ENCODE data around the gene ACADL.

ACADL gene

DNA sequence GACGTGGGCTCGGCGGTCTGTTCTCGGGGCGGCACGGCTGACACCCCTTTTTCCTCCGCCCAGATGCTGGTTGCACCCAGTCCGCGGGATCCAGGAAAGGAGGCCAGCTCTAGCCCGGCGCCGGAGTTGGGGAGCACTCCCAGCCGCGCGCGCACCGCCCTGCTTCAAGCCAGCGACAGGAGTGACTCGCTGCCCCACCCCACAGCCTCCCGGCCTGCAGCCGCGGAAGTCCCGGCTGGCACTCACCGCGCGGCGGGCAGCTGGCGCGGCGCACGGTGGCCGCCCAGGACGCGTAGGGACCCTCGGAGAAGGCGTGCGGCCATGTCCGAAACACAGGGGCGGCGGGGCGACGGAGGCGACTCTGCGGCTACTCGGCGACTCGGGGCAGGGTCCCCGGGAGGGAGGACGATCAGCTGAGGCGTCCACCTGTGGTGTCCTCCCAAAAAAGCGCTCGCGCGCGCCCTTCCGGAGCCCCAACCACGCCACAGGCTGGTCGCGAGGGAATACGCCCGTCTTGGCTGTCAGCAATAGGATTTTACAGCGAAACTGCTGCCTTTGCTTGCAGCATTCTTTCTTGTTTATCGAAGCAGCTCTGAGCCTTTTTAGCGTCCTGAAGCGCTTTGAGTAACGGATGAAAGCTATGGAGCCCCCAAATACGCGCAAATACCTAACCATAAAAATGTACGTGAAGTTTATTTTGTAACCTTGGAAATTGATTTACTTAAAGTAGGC is at the start of gene ACADL:
TSS of gene ACADL (minus strand) at position 507 of the 732 bp plus-strand sequence. CDS start at position 323, 184 bp downstream.
- no peak for DNase-seq (ENCODE audit: low spot score)

DNA sequence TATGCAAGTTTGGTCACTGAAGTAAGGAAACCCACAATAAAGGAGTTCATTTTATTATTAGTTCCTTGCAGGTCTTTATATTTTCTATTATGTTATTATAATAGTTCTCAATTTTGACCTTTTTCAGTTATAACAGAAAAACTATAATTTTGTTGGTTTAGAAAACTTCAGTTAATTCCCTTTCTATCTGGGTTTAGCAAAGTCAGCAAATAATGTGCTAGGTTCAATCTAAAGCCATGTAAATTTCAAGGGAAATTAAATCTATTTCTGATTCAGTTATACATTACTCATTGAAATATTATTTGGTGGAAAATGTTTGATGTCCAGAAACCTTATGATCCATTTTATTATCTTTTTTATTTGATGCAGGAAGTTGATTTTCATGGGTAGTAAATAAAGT is 46.1 kb upstream of the ACADL start:
- DNase-seq (ENCODE audit: low spot score) = no peak

DNA sequence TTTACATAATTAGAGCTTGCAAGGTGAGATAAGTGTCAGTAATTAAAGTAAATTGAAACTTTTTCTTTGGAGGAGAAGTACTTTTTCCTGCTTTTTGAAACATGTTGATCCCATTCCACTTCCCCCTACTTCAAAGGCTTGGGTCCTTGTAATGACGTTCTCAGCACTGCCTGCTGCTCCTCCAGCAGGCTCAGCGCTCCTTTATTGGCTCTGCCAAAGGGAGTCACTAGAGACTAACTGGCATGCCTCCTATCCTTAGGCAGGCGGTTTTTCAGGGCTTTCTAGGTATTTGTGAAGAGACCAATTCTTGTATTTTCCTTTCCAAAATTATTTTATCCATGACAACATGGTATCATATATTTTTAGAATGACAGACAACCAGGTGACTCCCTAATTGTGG is 43.9 kb upstream of the ACADL start:
- no peak for DNase-seq (ENCODE audit: low spot score)

GRCh38 chr2:210268281-210268680 is 43.0 kb upstream of the ACADL start:
- DNase-seq (ENCODE audit: low spot score) = no peak

- no peak for DNase-seq (ENCODE audit: low spot score)
Observed at GRCh38 chr2:210267698-210268097, 42.5 kb upstream of the ACADL start.

GRCh38 chr2:210264282-210264681 is 39.0 kb upstream of the ACADL start:
- DNase-seq (ENCODE audit: low spot score) = no peak

DNA sequence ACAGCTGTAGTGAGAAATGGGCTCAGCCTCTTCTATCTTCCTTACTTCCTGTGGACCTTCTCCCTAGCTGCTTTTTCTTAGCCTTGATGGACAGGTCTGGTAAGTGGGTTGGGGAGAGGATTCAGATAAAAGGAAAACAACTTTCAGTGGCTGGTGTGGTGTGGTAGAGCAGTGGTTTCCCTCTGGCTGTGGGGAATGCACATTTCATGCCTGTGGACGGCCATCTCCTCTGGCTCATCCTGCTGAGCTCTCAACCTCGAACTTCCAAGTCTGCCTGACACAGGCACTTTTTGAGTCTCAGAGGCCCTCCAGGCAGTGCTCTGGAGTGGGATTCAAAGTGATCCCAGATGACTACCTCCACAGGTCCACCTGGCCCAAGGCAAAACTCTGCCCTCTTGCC is 38.6 kb upstream of the ACADL start:
- no peak for DNase-seq (ENCODE audit: low spot score)

DNA sequence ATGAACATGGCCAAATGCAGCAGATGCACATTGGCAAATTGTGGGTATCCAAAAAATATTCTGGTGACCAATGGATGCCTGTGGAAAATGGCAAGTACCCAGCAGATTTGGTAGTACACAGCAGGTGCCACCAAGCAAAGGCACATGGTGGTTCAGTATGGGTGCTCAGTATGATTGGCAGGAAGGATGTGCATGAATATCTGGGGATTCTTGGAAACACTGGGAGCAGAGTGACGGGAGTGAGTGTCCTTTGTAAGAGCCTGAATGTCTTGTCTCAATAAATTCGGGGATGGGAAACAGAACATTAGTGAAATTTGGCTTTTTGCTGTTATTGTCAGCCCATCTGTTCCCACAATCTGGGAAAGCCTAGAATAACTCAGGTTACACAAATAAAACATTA is 36.8 kb upstream of the ACADL start:
- DNase-seq (ENCODE audit: low spot score) = no peak

- no peak for DNase-seq (ENCODE audit: low spot score)
Observed at GRCh38 chr2:210259687-210260086, 34.4 kb upstream of the ACADL start.

DNA sequence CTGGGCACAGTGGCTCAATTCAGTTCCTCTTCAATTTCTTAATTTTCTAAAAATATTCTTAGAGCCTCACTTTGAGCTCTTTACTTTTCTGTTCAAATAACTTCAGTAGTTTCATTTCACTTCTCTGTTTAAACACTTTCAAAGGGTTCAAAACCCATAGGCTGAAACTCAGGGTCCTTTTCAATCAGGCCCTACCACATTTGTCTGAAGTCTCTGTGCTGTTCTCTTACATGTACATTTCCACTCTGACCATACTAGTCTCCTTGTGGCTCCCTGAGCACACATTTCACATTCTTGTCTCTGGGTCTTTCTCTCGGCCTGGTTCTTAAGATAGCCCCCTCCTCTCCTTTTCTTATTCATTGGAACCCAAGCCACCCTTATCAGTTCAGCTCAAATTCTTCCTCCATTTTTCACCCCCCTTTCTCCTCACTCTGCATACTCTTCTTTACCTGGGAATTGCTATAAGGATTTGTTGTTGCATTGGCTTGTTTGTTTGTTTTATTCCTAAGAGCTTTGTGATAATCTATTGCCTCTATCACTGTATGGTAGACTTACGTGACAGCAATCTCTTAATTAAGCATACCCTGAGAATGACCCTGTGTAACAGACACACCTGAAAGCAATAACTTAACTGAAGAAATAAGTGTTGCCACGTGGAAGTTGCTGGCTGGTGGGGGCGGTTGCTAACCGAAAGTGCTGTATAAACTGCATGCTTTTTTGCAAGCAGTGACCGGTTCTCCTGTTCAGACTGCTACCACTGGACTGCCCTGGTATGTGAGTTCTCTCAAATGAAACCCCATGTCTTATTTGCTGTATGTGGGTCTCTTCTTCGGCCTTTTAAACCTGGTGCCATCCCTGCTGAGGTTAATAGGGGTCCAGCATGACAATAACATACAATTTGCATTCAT is 27.7 kb upstream of the ACADL start:
- no peak for DNase-seq (ENCODE audit: low spot score)

DNA sequence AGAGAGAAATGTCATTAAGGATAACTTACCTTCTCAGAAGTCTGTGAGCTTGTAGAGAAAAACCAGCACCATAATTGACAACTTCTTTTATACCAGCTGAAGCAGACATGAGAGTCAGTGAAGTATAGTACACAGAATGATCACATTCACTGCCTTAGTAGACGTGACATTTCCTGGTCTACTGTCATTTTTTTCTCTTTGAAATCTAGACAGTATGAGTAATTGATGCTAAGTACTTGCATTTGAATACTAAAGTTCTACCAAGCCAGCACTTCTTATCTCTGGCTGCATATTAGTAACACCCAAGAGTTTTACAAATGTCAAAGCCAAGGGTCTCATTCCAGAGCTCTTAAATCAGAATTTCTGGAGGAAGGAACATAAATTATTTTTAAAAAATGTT is 25.4 kb upstream of the ACADL start:
- no peak for DNase-seq (ENCODE audit: low spot score)

DNA sequence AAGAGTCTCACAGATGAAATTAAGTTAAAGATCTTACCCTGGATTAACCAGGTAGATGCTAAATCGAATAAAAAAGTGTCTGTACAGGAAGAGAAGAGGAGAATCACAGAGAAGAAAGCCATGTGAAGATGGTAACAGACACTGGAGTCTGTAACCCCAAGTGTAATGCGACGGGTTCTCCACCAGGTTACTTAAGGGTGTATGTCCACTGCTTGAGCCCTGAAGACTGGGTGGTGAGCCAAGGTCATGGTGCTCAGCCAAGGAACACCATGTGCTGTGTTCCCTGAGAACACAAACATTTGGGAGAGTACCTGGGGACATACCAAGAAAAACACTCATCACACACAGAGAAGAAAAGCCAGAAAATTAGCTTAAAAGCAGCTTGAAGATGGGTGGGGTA is 8.2 kb upstream of the ACADL start:
- no peak for DNase-seq (ENCODE audit: low spot score)

DNA sequence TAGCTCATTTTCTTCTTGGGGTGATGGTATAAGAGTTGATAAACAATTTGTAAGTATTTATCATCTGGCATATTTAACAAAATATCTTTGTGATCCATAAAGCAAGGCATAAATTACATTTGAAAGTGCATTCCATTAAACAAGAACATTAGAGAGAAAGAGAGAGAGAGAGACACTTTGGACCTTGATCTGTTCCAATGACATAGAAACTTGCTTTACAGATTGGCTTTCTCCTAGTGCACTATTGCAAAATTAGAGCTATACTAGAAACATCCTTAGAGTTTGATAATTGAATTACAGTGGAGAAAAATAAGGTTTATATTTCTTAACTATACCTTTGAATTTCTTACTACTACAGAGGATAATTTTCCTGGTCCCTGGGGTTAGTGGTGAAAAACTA is 5.7 kb upstream of the ACADL start:
- DNase-seq (ENCODE audit: low spot score) = no peak

DNA sequence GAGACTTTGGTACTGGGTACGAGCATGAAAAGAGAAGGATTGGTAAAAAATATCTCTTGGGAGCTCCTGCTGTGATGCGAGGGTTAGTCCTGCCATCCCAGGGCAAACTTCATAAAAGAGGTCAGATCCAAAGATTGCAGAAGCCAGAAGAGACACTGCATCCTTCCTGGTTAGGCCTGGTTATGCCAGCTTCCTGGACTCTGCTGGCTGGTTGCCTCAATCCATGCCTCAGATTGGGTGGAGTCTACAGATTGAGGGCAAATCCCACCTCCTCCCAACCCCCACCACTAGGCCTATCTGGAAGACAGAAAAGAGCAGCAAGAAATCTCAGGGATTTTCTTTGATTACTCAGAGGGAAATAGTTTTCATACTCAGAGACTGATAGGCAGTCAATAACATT is 5.3 kb upstream of the ACADL start:
- DNase-seq (ENCODE audit: low spot score) = no peak

DNA sequence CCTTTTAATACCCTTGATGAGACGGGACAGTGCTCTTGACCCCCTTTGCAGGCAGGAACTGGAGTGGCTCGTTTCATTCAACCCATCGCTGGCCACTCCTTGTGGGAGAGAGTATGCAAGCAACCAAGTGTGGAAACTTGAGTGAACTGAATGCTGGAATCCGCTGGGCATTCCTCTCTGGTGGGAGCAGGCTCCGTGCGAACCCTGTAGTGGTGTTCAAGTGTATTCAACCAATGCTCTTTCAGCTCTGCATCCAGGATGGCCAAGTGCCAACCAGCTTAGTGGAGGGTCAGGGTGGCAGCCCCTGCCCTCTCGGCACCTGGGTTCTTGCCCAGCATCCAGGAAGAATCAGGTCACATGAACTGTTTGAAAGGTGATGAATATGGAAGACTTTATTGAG is 3.3 kb upstream of the ACADL start:
- no peak for DNase-seq (ENCODE audit: low spot score)

DNA sequence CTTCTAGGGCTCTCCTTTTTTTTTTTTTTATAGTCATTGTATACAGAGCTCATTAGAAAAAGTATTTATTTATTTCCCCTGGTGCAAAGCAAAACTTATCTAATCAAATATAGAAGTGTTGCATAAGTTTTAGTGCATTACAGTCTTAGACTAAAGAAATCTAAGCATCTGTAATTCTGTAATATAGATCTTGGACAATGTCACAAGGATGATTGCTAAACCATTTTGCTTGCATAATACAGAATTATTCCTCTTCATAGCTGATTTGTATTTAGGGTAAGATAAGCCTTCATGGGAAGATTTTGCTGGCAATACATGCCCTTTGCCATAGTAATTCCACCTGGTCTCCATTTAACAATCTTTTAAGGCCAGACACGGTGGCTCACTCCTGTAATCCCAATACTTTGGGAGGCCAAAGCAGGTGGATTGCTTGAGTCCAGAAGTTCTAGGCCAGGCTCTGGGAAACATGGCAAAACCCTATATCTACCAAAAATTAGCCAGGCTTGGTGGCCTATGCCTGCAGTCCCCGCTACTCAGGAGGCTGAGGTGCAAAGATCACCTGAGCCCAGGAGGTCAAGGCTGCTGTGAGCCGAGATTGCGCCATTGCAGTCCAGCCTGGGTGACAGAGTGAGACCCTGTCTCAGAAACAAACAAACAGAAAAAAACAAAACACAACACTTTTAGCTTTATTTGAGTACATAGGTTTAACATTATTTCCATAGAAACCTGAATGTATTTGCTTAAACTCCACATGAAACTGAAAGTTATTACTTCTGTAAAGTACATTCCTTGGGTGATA is 2.2 kb upstream of the ACADL start:
- DNase-seq (ENCODE audit: low spot score) = no peak

GRCh38 chr2:210226223-210226622 is 976 bp upstream of the ACADL start:
- DNase-seq (ENCODE audit: low spot score) = no peak

GRCh38 chr2:210224591-210224940 is 681 bp downstream of the ACADL start:
- no peak for DNase-seq (ENCODE audit: low spot score)

DNA sequence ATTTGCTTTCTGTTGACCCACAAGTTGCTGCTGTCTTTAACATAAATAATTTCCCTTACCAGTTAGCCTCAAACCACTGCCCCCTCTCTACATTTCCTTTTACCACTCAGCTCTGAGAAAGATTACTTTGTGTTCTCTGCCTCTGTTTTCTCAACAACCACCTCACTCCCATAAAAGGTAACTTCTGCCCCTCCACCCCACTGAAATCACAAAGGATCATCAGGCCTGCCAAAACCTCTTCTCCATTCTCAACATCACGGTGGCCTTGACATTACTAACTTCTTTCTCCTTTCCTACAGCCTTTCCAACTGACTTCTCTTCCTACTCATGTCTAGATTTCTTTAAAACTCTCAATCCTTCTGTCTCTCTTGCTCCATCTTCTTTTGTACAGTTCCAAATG is 10.1 kb downstream of the ACADL start:
- no peak for DNase-seq (ENCODE audit: low spot score)

- no peak for DNase-seq (ENCODE audit: low spot score)
Observed at GRCh38 chr2:210210185-210210584, 15.1 kb downstream of the ACADL start.

- DNase-seq (ENCODE audit: low spot score) = no peak
Observed at GRCh38 chr2:210207929-210208328, 17.3 kb downstream of the ACADL start.

DNA sequence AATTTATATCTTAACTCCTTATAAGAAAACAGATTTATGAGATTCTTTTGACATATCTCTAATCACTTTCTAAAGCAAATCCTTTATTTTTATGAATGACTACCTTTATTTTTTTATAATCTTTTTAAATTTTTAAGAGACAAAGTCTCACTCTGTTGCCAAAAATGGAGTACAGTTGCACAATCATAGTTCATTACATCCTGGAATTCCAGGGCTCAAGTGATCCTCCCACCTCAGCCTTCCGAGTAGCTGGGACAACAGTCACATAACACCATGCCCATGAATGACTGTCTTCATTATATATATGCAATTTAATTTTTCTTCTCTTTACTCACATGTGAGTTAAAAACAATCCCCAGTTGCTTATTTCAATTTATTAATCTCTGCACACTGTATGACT is 21.7 kb downstream of the ACADL start:
- no peak for DNase-seq (ENCODE audit: low spot score)

- no peak for DNase-seq (ENCODE audit: low spot score)
Observed at GRCh38 chr2:210203147-210203546, 22.1 kb downstream of the ACADL start.

Measured in CD4-positive, alpha-beta T cell treated with Interleukin-2 at 100 ng/mL for 4 hours (primary cell).